ENCODE results near the gene SULT1A3.
"Not testable (repeated sequence)": the region's sequence is repeated elsewhere in the genome, so short reads cannot be mapped to it uniquely, and the experiment has no call there.

DNA sequence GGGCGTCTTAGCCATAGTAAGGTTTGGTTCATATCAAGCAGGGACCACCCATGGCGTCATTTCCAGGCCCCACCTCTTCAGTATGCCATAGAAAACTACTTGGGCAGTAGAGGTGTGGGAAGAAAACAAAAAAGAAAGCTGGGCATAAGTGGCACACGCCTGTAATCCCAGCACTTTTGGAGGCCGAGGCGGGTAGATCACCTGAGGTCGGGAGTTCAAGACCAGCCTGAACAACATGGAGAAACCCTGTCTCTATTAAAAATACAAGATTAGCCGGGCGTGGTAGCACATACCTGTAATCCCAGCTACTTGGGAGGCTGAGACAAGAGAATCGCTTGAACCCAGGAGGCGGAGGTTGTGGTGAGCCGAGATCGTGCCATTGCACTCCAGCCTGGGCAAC lies 7.9 kb upstream of the SULT1A3 start:
- not testable (repeated sequence) for TF ChIP-seq POLR2A (IDR thresholded peaks at IDR 0.05; ENCODE audit: low read length); GATA1 (IDR thresholded peaks at IDR 0.05; ENCODE audit: low read depth, low read length)

Data from erythroblast (primary cell).